HEK293T (cell line): ENCODE results near the gene HES4.

ENCODE experiments used
- ARNT ChIP-seq: fragments of 450-650 bp; IDR thresholded peaks from 2 replicates; pipeline ENCODE4 v1.6.1; 2017; ENCODE audit warnings: mild to moderate bottlenecking
- ELF4 ChIP-seq: fragments of 450-650 bp; IDR thresholded peaks from 2 replicates; pipeline ENCODE4 v1.6.1; 2017; ENCODE audit warnings: antibody characterized with exemption
- FOXK2 ChIP-seq: fragments of 450-650 bp; IDR thresholded peaks from 2 replicates; pipeline ENCODE4 v1.6.1; 2016; ENCODE audit warnings: mild to moderate bottlenecking
- FOXM1 ChIP-seq: fragments of 450-650 bp; IDR thresholded peaks from 2 replicates; pipeline ENCODE4 v1.6.1; 2017; ENCODE audit warnings: mild to moderate bottlenecking, borderline replicate concordance
- PKNOX1 ChIP-seq: fragments of 450-650 bp; IDR thresholded peaks from 2 replicates; pipeline ENCODE4 v1.6.1; 2016
- SP1 ChIP-seq: fragments of 450-650 bp; IDR thresholded peaks from 2 replicates; pipeline ENCODE4 v1.6.1; 2017
- TARDBP ChIP-seq: fragments of 450-650 bp; IDR thresholded peaks from 2 replicates; pipeline ENCODE4 v1.6.1; 2016
- ZNF384 ChIP-seq: fragments of 450-650 bp; IDR thresholded peaks from 2 replicates; pipeline ENCODE4 v1.6.1; 2016

GRCh38 chr1:1048765-1049164, 48.9 kb upstream of the HES4 start:
- TF ChIP-seq FOXM1 = no peak
- TF ChIP-seq ZNF384 = no peak
- TF ChIP-seq ELF4 = no peak
- TF ChIP-seq PKNOX1 = no peak
- TF ChIP-seq TARDBP = no peak
- no peak for TF ChIP-seq SP1
- no peak for TF ChIP-seq FOXK2
- no peak for TF ChIP-seq ARNT
